Smooth muscle cell (in vitro differentiated cells): ENCODE data around the gene ARG1. TPM values are rescaled to one million over a fixed set of nuclear protein-coding genes. Genes with fewer than 3 reads are reported as not detected.
"Not testable (repeated sequence)": the region's sequence is repeated elsewhere in the genome, so short reads cannot be mapped to it uniquely, and the experiment has no call there.

Experiments
- DNase-seq: peaks from one replicate; lab custom pipeline; 2025; ENCODE audit not compliant: unreplicated experiment; lab: John Stamatoyannopoulos, UW
- H2AFZ ChIP-seq: fragments of 200-600 bp; sonication (generic); 2 replicates; pipeline ENCODE4 v1.6.0; 2016; ENCODE audit warnings: antibody characterized with exemption, low read depth, mild to moderate bottlenecking
- H3F3A ChIP-seq: fragments of 200-600 bp; sonication (generic); 2 replicates; pipeline ENCODE4 v1.6.0; 2017; ENCODE audit warnings: antibody characterized with exemption, low read depth
- H3K27ac ChIP-seq: fragments of 200-600 bp; sonication (generic); 2 replicates; pipeline ENCODE4 v1.5.1; 2016; ENCODE audit warnings: low read depth, mild to moderate bottlenecking
- H3K27me3 ChIP-seq: fragments of 200-600 bp; sonication (generic); 2 replicates; pipeline ENCODE4 v1.6.1; 2016; ENCODE audit warnings: low read depth, mild to moderate bottlenecking
- H3K36me3 ChIP-seq: fragments of 200-600 bp; sonication (generic); 2 replicates; pipeline ENCODE4 v1.5.1; 2016; ENCODE audit warnings: low read depth
- H3K4me1 ChIP-seq: fragments of 200-600 bp; sonication (generic); 2 replicates; pipeline ENCODE4 v1.5.1; 2016; ENCODE audit warnings: low read depth
- H3K4me2 ChIP-seq: fragments of 200-600 bp; sonication (generic); 2 replicates; pipeline ENCODE4 v1.6.0; 2016; ENCODE audit warnings: mild to moderate bottlenecking
- H3K4me3 ChIP-seq: fragments of 200-600 bp; sonication (generic); 2 replicates; pipeline ENCODE4 v1.5.1; 2016; ENCODE audit warnings: mild to moderate bottlenecking
- H3K79me2 ChIP-seq: fragments of 200-600 bp; sonication (generic); 2 replicates; pipeline ENCODE4 v1.6.0; 2016; ENCODE audit warnings: low read depth, mild to moderate bottlenecking
- H3K9ac ChIP-seq: fragments of 200-600 bp; sonication (generic); 2 replicates; pipeline ENCODE4 v1.6.0; 2016; ENCODE audit warnings: low read depth
- H3K9me3 ChIP-seq: fragments of 200-600 bp; sonication (generic); replicated peaks from 2 replicates; pipeline ENCODE4 v1.5.1; 2016; ENCODE audit warnings: low read depth
- H4K20me1 ChIP-seq: fragments of 200-600 bp; sonication (generic); 2 replicates; pipeline ENCODE4 v1.6.0; 2016; ENCODE audit warnings: low read depth
- CTCF ChIP-seq: fragments of 200-600 bp; sonication (generic); IDR thresholded peaks from 2 replicates; pipeline ENCODE4 v1.5.1; 2017; ENCODE audit warnings: borderline replicate concordance, mild to moderate bottlenecking, antibody characterized with exemption; ENCODE audit not compliant: insufficient read depth, poor library complexity, severe bottlenecking
- WGBS: methylation state at CpG from one replicate; pipeline ENCODE4 v1.1.7; 2016; ENCODE audit warnings: low lambda C conversion rate; 5-methylcytosine and 5-hydroxymethylcytosine counted together
- polyA plus RNA-seq: library from polyadenylated mRNA; unstranded; fragments of >200 nt; fragmentation: Nextera tagmentation; extraction: Ambion mirVana; gene quantifications from 2 replicates; pipeline ENCODE4 v1.2.1, GENCODE V29; 2016
- total RNA-seq: library from RNA; depleted of rRNA; stranded (reverse); fragments of >200 nt; gene quantifications from 2 replicates; pipeline ENCODE4 v1.2.3, GENCODE V29; 2014

The ARG1 gene
- total RNA-seq, result 1.3 TPM in 1 of 2 replicates, not detected in the other
- 0.30 TPM in 1 of 2 replicates, not detected in the other for polyA plus RNA-seq

DNA sequence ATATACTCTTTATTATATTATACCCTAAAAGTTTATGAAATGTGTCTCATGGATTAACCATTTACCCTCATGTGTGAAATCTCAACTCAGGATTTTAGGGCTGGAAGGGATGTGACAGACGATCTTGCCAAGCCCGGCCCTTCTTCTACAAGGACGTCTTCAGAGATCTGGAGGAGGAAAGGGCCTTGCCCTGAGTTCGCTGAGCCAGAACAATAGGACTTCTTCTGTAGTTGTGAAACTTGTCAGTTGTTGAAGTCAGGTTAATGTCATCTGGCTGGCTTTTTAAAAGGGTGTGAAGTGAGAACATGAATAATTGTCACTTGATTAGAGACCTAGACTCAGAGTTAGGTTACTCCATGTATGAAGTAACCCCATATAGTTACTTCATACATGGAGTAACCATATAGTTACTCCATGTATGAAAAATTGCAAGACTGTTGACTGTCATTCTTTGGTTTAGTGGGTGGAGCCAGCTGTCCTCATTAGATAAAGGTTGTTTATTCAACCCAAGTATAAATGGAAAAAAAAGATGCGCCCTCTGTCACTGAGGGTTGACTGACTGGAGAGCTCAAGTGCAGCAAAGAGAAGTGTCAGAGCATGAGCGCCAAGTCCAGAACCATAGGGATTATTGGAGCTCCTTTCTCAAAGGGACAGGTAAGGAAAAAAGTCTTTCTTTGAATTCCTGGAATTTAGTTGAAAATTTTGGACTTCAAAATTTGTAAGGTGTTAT, at the start of gene ARG1:
Gene ARG1 (plus strand): TSS at position 541 of the 730 bp plus-strand sequence. CDS start 57 bp downstream, at position 598.
- WGBS, result 94% methylated on average over 6 of the region's 6 CpGs

DNA sequence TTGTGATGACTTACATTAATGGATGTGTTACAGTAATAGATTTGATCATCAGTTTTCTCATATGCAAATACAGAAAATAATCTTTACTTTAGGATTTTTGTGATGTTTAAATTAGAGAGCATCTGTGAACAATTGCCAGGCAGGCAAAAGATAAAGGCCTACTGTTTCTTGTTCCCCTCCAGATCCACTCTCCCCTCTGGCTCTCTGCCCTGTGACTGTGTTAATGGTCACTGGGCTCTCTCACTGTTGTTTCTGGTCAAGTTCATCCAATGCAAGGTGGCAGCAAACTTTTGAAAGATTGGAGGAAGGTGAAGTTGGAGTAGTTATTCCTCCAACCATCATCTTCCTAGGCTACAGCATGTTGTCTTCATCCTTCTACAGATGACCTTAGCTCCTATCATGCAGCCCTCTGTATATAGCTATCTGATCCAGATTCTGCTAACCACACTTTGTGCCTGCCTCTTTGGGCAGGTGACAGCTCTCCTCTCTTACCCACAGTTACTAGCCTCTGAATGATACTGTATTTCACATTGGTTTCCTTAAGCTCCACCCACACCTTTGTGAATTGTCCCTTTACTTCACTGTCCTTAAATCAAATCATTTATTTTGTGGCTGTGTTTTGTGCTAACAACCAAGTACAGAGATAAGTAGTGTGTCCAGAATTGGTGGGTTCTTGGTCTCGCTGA, 48.9 kb upstream of the ARG1 start:
- no peaks in the 10 kb centered on the region for H3K79me2 ChIP-seq
- WGBS, result 90% methylated on average over 1 of the region's 1 CpG
- no peak overlapping the region for H3K9ac ChIP-seq
- no peaks in the 10 kb centered on the region for H3K36me3 ChIP-seq
- no peaks in the 10 kb centered on the region for H3K9me3 ChIP-seq
- no peak overlapping the region for H3K4me2 ChIP-seq
- no peak for DNase-seq
- no peak overlapping the region for H2AFZ ChIP-seq
- no peaks in the 10 kb centered on the region for H3K4me1 ChIP-seq
- no peak overlapping the region for H3K4me3 ChIP-seq
- no peak overlapping the region for H3K27ac ChIP-seq
- no peak for TF ChIP-seq CTCF
- no peaks in the 10 kb centered on the region for H3F3A ChIP-seq
- no peaks in the 10 kb centered on the region for H4K20me1 ChIP-seq
- no peaks in the 10 kb centered on the region for H3K27me3 ChIP-seq

More for the DNA sequence above, at the start of gene ARG1:
- Histone ChIP-seq H3K79me2 (no peaks in the 10 kb centered on the region), H3K27ac (no peak within 1 kb of the TSS), H3F3A (no peaks in the 10 kb centered on the region), H3K9me3 (no peaks in the 10 kb centered on the region), H2AFZ (no peak within 1 kb of the TSS), H4K20me1 (no peaks in the 10 kb centered on the region), H3K4me3 (no peak within 1 kb of the TSS), H3K4me1 (no peaks in the 10 kb centered on the region), H3K9ac (no peak within 1 kb of the TSS), H3K27me3 (no peaks in the 10 kb centered on the region), H3K36me3 (no peaks in the 10 kb centered on the region), H3K4me2 (no peak within 1 kb of the TSS)
- DNase-seq, result no peak
- no peak for TF ChIP-seq CTCF

DNA sequence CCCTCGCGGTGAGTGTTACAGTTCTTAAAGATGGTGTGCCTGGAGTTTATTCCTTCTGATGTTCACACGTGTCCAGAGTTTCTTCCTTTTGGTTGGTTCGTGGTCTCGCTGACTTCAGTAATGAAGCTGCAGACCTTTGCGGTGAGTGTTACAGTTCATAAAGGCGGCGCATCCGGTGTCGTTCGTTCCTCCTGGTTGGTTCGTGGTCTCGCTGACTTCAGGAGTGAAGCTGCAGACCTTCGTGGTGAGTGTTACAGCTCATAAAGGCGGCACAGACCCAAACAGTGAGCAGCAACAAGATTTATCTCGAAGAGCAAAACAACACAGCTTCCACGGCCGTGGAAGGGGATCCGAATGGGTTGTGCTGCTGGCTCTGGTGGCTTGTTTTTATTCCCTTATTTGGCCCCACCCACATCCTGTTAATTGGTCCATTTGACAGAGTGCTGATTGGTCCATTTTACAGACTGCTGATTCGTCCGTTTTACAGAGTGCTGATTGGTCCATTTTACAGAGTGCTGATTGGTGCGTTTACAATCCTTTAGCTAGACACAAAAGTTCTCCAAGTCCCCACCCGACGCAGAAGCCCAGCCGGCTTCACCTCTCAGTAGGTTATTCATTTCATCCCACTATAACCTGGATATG, 48.2 kb upstream of the ARG1 start:
- no peaks in the 10 kb centered on the region for H3K9me3 ChIP-seq
- DNase-seq, result no peak
- H4K20me1 ChIP-seq, result no peaks in the 10 kb centered on the region
- no peaks in the 10 kb centered on the region for H3F3A ChIP-seq
- H3K9ac ChIP-seq, result no peak overlapping the region
- no peak overlapping the region for H3K4me3 ChIP-seq
- no peaks in the 10 kb centered on the region for H3K27me3 ChIP-seq
- no peaks in the 10 kb centered on the region for H3K79me2 ChIP-seq
- no peak overlapping the region for H3K4me2 ChIP-seq
- no peak overlapping the region for H3K27ac ChIP-seq
- no peak for TF ChIP-seq CTCF
- WGBS, result 92% methylated on average over 25 of the region's 25 CpGs
- no peaks in the 10 kb centered on the region for H3K4me1 ChIP-seq
- no peak overlapping the region for H2AFZ ChIP-seq
- H3K36me3 ChIP-seq, result no peaks in the 10 kb centered on the region

DNA sequence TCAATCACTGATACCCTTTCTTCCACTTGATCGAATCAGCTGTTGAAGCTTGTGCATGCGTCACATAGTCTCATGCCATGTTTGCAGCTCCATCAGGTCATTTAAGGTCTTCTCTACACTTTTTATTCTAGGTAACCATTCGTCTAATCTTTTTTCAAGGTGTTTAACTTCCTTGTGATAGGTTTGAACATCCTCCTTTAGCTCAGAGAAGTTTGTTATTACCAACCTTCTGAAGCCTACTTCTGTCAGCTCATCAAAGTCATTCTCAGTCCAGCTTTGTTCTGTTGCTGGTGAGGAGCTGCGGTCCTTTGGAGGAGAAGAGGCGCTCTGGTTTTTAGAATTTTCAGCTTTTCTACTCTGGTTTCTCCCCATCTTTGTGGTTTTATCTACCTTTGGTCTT, 42.1 kb upstream of the ARG1 start:
- not testable (repeated sequence) for H3F3A ChIP-seq
- WGBS, result 98% methylated on average over 5 of the region's 5 CpGs

GRCh38 chr6:131531681-131532080, 41.3 kb upstream of the ARG1 start:
- not testable (repeated sequence) for H3K4me3 ChIP-seq, H3K9me3 ChIP-seq, H4K20me1 ChIP-seq, H3K27ac ChIP-seq, H3K4me1 ChIP-seq, H3K79me2 ChIP-seq, H3K36me3 ChIP-seq, DNase-seq, H3K9ac ChIP-seq, H3F3A ChIP-seq, H3K4me2 ChIP-seq, H2AFZ ChIP-seq, H3K27me3 ChIP-seq
- WGBS, result 93% methylated on average over 12 of the region's 12 CpGs

More for the DNA sequence above, 42.1 kb upstream of the ARG1 start:
- H3K4me2 ChIP-seq, DNase-seq, H3K79me2 ChIP-seq, H3K36me3 ChIP-seq, H3K9ac ChIP-seq, H2AFZ ChIP-seq, H4K20me1 ChIP-seq, H3K27me3 ChIP-seq, H3K4me1 ChIP-seq, H3K4me3 ChIP-seq, H3K27ac ChIP-seq, H3K9me3 ChIP-seq: not testable (repeated sequence)
